ENCODE data around the gene MITF.

MITF gene

DNA sequence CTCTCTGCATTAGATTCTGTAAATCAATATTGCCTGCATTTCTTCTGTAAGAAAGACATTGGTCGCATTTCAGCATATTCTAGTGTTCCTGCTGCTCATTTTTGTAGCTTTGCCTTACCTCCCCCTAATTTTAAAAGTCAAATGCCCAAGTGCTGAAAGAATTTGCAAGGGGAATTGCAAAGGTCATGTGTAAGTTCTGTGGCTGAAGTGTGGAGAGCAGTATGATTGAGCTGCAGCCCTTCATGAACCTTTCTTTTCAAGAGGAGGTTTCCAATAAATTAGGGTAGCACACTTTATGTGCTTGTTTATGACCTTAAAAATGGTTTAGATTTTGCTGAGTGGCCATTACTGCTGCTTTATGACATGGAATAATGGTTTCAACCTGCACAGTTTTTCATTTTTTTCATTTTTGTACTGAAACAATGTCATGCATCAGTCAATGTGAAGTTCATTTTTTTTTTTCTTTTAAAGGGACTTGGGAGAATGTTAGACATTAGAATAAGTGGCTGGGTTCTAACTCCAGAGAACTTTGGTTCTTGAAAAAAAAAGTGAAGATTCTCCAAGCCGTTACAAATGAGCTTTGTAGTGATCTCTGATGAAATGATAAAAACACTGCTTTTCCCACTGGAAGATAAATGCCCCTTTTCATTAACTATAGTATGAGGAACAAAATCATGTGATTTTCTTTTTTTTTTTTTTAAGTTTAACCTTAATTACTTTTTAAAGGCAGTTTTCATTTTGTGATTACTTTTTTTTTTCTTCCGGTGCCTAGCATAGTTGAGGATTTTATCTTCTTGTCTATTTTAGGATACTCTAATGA lies 99.6 kb downstream of the MITF start:
- no peak for DNase-seq (ENCODE audit: low spot score)

DNA sequence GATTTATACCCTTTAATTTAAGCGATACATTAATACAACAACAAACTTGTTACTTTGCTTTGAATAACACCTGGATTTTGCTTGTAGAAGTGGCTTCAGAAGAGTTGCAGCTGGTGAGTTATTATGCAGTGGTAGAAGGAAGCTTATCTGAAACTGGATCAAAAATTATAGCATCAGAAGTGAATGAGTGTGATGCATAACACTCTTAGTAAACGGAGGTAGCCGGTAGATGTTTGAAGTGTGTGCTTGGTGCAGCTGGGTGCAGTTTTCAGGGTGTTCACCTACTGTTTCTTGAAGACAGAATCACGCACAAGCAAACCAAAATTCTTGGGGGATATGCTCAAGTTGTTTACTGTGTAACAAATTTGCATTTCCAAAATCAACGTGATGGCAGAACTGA lies 103.1 kb downstream of the MITF start:
- no peak for DNase-seq (ENCODE audit: low spot score)

DNA sequence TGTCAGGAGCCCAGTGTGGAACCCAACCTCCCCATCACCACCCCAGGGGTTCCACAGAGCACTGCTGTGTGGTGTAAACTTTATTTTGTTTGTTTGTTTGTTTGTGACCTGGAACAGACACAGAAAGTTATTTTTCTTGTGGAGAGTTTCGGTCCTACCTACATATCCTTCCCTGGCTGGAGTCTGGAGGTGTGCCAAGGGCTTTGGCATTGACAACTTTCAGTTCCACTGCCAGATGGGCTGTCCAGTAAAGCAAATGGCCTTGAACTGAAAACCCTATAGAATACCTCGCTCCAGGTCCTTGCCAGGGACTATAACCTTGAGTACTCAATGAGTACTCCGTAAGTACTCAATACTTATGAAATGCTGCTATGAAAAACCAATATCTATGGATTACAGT lies 103.5 kb downstream of the MITF start:
- no peak for DNase-seq (ENCODE audit: low spot score)

DNA sequence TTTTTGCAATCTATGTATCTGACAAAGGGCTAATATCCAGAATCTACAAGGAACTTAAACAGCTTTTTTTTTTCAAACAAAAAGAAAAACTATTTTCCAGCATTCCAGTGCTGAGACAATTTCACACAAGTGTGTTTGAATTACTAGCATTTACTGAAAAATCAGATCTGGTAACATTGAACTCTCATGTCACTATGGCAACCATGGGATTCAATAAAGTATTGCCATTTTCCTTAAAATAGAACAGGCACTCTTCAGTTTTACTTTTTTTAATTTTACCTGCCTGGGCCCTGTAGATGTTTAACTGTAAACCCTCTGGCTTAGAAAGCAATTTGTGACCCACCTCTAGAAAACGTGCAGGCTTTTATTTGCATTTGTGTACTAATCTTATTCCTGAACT lies 105.4 kb downstream of the MITF start:
- DNase-seq (ENCODE audit: low spot score), result no peak

DNA sequence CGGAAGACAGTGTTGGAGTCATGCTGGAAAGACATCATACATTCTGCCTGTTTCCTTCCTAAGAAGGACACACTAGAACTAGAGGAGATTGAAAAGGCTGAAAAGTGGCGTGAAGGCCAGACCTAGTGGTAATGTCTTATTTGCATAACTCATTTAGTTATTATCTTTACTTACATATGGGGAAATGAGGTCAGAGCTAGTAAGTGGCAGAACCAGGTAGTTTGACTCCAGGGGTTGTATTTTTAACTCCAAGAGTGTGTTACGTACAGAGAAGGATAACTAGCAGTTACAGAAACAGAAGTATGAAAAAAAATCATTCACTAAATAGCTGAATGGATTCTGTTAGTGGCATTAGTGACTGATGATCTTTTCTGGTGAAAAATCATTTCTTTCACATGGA lies 108.0 kb downstream of the MITF start:
- no peak for DNase-seq (ENCODE audit: low spot score)

DNA sequence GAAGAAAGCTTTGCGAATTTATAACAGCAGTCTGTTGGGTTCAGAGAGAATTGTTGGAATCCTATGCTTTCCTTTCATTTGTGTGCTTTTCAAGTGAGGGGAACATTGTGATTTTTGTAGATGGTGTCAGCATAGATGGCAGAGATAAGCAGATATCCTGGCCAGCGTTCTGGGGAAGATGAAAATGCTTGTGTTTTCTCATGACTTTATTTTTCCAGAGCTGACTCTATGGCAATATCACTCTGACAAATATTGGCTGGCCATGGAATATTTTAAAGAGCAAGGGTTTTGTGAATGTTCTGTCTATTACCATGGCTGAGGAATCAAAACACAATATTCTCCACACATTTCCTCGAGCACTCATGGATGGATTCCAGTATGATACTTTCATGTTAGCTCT lies 108.8 kb downstream of the MITF start:
- no peak for DNase-seq (ENCODE audit: low spot score)

DNA sequence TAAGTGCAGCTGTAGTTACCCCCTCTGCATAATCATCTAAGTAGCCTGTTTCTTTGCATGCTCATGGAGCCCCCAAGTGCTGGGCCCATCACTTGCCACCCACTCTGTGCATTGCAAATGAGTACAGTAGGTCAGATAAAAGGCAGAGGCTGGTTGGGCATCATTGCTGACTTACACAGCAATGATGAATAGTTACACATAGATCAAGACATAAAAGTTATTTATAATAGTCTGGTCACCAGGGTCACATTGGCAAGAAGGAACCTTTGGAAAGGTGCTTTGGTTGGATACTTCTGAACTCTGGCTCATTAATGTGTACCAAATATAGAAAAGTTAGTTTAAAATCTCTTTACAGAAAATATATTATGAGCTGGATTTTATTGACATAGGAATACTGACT lies 111.6 kb downstream of the MITF start:
- no peak for DNase-seq (ENCODE audit: low spot score)

DNA sequence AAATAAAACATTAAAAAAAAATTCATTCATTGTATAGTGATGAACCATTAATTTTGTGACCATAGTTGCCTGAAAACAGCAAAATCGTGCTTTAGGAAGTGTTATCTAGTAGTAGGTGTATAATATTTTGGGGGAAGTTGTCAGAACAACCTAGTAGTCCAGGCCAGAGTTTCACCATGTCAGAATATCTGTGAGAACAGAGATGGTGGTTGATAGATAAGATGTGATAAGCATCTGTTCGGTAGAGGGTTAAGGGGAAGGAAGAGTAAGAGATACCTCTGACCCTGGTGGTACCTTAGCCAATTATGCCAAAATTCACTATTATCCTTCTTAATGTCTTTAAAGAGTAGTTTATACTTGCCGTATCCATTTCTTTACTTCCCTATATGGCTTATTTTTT lies 113.8 kb downstream of the MITF start:
- DNase-seq (ENCODE audit: low spot score), result no peak

DNA sequence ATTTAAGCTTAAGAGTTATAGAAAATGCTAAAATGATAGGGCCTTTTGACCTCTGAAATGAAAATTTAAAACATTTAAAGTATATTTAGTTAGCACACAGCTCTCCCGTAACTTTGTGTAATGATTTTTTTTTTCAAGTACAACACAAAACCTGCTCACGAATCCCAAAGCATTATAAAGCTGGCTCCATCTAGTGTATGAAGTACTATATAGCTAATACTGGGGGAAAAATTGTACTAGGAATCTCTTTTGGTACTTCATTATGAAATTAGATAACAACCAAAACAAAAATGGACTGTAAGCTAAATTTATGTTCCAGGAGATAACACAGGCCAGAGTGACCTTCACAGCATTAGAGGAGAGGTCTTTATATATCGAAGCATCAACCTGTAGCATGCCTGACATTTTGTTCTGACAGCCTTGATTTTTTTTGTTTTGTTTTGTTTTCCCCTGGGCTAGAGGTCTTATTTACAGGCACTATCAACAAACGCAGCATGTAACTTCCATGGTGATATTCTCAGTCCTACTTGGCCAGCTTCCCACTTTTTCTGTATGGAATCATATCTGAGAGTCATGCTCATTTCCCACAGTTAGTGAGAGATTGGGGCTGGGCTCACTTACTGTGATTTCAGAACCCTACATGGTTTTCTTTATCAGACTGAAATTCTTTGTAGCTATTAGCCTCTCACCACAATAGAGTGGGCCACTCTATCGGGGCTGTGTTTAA lies 116.3 kb downstream of the MITF start:
- DNase-seq (ENCODE audit: low spot score), result no peak

DNA sequence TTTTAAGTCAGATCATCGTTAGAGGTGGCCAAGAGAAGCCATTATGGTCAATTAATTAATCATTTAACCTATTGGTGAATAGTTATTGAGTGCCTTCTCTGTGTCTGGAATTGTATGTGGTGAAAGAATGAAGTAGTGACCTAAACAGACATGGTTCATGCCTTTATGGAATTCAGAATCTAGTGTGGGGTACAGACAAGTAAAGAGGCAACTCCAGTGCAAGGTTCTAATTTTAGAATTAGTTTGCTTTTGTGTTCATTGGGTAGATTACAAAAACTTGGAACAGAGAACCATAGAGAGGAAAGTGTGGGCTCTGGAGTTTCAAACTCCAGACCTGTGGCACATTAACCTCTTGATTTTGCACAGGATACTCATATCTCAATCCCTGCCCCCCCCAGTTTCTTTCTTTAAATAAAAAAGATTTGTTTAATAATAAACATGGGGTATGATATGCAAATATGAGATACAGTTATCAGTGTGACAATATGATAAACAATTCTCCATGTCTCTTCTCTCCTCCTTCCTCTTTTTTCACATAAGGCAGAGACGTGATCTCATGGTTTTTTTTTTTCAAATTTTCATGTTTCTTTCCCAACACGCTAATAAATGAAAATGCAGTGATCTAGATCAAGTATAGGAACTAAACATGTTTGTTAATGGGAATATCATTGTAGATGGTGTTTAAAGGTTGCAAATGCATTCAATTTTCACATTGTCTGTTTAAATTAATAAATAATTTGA lies 117.9 kb downstream of the MITF start:
- DNase-seq (ENCODE audit: low spot score), result no peak

DNA sequence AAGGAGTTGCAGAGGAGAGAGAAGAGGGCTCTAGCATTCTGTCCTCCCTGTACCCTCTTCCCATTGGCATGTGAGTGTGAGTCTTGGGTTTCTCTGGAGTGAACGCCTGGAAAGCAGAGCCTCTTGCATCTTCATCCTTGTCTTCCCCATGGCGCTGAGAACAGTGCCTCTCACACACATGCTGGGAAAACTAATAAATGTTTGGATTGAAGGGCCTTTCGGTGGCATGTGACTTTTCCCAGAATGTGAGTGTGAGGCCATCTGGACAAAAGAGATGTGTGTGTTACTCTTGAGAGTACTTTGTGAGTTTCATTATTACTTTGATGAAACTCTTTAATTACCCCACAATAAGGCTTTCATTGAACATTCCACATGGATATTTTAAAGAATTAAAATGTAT lies 122.3 kb downstream of the MITF start:
- no peak for DNase-seq (ENCODE audit: low spot score)

DNA sequence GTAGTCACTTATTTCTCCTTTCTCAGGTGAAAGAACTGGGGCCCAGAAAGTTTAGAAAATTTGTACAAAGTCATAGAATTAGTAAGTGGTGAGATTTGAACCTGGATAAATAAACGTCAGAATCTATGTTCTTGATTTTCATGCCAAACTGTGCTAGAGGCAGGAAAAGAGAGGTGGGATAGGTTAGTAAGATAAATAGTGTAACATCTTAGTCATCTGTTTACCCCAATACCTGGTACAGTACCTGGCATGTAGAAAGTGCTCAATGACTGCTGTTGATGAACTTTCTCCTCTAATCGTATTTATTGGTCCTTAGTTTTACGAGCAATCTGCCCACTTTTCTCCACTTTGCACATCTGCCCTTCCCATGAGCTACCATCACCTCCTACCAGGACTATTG lies 124.9 kb downstream of the MITF start:
- no peak for DNase-seq (ENCODE audit: low spot score)

DNA sequence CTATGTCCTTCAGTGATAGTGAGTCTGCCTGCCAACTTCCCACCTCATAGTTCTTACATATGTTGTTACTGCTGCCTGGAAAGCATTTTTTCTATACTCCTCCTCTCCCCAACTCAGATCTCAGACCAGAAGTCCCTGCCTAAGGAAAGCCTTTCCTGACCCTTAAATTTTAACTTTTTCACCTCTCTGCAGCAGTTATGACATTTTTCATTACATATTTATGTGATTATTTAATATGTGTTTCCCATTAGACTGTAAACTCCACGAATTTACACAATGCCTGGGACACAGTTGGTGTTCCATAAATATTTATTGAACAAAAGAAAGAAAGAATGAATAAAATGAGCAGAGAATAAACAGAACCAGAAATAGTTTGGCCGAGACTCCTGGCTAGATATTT lies 125.5 kb downstream of the MITF start:
- no peak for DNase-seq (ENCODE audit: low spot score)

DNA sequence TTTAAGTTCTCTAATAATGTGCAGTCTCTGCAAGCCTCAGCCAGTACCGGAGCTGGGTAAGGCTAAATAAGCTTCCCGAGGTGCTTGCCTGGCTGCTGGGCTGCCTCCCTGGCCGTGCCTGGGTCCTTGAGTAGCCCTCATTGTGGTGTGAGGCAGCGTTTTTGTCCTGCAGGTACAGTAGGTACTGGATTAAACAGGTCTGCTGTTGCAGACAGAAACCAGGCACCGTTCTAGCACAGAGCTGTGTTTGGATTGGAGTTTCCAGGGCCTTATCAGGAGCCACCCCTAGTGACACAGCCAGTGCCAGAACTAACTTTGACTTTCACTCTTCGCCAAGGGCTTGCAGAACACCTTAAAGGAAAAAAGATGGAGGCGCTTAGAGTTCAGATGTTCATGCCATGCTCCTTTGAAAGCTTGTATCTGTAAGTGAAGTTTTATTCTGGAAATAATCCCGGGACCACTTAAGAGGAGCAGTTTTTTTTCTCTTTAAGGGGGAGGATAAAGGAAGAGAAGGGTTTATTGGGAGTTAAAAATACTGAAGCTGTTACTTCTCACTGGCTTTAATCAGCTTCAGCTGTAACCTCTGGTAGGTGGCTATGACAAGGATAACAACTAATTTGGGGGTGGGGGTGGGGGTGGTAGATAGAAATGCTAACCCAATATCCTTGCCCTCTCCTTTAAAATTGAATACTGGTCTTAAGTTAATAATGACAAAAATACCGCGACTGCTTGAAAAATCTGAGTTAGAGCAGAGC lies 126.8 kb downstream of the MITF start:
- DNase-seq (ENCODE audit: low spot score), result no peak

DNA sequence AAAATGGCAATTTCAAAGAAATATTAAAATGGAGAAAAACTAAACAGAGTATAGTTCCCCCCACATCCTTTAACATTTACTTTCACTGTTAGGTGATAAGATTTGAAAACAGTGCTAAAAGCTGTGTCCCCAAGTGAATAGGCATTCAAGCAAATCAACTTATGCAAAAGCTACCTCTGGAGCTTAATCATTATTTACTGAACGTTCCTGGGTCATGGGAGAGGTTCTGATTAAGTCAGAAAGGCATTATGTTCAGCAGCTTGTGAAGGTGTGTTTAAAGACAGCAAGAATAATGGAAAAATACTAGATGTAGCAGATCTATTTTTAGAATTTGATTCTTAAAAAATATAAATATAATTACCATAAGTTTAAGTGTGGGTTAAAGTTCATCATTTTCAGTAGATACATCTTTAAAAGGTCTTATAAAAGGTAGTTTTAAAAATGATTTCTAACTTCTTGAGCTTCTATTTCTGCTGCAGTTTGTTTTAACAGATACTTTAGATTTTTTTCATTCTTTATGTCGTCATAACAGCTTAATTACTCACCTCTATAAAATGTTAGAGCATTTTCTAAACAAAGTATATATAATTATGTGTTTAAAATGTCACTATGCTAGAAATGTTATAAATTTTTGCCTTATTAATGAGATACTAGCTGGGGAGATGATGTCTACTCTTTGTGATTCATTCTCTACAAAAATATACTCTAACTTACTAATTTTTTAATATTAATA lies 127.9 kb downstream of the MITF start:
- no peak for DNase-seq (ENCODE audit: low spot score)

DNA sequence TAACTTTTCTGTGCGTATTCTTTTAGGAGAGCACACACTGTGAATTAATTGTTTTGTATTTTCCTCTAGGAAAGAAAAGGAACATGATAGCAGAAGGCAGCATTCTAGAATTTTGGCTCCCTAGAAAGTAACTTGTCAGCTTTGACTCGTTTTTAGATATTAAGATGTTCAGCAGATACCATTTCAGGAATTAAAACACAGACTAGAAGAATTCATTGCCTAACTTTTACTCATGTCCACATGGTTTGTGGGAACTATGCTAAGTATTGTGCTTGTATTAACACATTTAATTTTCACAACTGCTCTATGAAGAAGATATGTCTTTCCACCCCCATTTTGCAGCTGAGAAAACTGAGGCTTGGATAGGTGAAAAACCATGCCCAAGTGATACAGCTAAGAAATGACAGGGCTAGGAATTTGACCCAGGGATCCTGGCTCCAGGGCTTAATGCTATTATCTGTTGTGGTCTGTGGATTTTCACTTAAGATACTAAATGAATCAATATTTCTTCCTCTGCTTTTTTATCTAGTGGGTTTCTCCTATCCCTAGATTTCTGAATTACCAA lies 128.8 kb downstream of the MITF start:
- DNase-seq (ENCODE audit: low spot score), result no peak

DNA sequence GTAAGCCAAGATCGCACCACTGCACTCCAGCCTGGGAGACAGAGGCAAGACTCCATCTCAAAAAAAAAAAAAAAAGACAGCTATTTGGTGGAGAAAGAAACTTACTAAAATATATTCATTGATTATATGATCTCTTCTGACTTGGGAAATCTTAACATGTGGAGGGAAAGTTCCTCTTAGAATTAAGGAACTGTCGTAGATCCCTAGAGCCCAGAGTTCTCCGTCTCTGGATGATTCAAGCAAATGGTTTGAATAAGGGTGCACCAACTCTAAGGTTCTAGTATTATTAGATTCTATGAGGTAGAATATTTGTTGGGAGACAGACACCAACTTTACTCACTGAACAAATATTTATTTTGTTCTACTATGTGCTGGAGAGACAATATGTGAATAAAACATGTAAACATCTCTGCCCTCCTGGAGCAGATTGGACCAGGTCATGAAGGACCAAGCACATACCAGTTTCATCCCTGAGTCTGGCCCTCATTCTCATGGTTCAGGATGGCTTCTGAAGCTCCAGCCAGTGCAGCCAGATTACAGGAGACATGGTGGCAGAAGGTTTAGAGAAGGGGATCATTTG lies 129.7 kb downstream of the MITF start:
- DNase-seq (ENCODE audit: low spot score), result no peak

DNA sequence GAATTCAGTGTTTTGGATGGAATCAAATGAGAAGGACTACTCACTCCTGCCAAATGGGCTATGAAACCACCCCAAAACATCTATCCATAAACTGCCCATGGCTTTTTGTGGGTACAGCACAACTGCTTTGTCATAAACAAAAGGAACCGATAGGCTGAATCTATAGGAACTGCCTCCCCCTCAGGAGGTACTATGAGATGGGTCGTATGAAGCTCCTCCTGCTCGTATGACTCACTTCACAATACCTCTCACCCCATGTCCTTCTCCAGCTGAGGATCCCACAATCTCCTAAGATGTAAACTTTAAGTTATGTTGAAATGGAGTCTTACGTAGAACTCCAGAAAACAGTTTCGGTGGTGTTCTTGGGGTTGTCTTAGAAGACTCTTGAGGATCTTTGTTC lies 130.4 kb downstream of the MITF start:
- no peak for DNase-seq (ENCODE audit: low spot score)

DNA sequence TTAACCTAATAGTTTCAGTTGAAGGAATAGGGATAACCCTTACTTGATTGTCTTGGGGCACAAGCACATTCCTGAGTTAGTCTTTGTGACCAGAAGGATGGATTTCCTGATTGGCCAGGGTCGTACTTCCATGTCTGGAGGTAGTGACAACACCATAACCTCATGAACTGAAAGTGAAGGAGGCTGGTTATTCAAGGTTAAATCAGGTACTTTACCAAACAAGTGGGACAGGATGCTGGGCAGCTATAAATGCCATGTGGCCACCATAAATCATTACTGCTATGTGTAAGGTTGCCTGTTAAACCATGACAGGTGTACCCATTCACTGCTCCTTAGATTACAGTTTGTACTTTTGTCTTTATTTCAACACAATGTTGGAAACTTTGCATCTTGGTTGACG lies 132.0 kb downstream of the MITF start:
- no peak for DNase-seq (ENCODE audit: low spot score)

DNA sequence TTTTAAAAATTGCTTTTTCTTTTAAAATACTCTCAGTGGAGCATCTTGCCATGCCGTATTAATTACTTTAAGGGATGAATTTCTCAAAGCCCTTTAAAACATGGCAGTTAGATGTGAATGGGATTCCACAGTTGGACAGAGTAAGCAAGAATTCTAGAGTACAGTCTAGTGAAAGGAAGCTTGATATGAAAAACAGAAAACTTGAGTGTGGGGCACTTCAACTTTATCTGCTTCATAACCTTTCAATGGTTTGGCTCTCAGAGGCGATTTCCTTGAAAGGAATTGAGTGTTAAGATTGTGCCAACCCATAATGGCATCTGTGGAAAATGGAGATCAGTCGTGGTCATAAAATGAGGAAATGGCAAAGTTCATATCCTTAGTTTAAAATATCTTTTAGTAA lies 132.6 kb downstream of the MITF start:
- DNase-seq (ENCODE audit: low spot score), result no peak

DNA sequence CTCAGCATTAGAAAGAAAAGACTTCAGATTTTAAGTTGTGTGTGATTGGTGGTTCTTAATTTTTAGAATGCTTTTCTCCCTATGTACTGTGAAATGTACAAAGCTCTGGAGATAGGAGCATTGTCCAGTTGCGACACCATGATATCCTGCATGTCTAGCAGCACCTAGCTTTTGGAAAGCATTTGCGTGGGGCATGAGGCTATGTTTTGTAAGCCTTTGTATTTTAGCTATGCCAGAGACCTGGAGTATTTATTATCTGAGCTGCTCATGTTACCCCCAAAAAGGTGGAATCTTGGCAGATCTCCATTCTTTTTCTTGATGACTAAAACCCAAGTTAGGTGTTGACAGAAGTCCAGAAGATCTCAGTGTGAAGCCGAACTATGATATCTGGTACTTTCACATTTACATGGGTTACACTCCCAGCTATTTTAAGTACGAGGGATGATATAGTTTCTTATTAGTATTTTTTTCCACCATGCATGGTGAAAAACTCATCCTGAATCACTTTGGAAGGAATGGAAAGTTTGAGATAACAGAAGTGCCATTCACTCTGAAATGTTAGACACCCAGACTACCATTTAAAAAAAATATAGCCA lies 133.6 kb downstream of the MITF start:
- no peak for DNase-seq (ENCODE audit: low spot score)
